Nucleus accumbens (tissue), 56 donors: ENCODE measurements around the gene RERG.
"Not testable (repeated sequence)": the region's sequence is repeated elsewhere in the genome, so short reads cannot be mapped to it uniquely, and the experiment has no call there.

Experiments used
- DNase-seq, 56 donors: peaks; one replicate each; lab custom pipeline; 2025; lab: John Stamatoyannopoulos, UW

The RERG gene, protein sequence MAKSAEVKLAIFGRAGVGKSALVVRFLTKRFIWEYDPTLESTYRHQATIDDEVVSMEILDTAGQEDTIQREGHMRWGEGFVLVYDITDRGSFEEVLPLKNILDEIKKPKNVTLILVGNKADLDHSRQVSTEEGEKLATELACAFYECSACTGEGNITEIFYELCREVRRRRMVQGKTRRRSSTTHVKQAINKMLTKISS

DNA sequence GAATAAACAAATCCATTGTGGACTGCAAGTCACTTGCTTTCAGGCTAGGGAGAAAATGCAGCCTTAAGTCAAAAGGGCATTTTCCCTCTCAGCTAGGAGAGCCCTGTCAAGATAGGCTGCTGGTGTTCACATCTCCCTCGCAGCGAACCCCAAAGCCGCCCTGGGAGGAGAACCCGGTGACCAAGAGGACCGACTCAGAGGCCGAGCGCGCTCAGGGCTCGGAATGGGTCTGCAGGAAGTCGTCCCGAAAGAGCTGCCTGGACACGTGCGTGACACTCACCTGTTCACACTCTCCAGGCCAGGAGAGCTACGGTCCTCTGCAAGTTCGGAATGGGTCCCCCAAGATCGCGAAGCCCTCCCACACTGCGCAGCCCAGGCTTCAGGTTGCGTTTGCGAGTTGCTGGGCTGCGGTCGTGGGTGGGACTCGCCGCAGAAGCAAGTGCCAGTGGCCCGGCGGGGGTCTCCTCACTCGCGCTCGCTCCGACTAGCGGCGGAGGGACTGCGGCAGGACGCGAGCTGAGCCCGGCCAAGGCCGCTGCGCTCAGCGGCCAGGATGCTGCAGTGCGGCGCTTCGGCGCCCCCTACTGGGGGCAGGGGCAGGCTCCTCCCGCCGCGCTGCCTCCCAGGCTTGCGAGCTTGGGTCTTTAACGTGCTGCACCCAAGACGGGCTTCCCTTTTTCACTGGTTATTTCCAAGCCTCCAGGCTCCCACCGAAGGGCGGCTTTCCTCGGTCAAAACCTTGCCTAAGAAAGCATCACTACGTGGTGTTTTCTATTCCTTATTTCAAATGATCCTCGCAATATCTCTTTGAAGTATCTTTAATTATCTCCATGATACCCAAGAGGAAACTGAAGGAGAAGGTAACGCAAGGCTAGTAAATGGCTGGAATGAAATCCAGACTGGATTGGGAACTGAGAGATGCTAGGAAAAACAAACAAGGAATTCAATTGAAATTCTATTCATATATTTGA, at the start of gene RERG:
Gene RERG (minus strand): TSS at position 503 of the 971 bp plus-strand sequence. CDS start 3,928 bp downstream, outside the sequence.
- peak in 54 of 56 donors; percentile 21 to 88 (median 68) for DNase-seq

DNA sequence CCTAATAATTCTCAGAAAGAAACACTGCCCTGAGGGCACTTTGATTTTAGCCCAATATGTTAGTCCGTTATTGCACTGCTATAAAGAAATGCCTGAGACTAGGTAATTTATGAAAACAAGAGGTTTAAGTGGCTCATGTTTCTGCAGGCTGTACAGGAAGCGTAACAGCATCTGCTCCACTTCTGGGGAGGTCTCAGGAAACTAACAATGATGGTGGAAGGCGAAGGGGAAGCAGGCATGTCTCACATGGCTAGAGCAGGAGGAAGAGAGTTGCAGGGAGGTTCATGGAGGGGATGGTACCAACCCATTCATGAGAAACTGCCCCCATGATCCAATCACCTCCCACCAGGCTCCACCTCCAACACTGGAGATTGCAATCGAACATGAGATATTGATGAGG, 49.4 kb upstream of the RERG start:
- DNase-seq = no peak

DNA sequence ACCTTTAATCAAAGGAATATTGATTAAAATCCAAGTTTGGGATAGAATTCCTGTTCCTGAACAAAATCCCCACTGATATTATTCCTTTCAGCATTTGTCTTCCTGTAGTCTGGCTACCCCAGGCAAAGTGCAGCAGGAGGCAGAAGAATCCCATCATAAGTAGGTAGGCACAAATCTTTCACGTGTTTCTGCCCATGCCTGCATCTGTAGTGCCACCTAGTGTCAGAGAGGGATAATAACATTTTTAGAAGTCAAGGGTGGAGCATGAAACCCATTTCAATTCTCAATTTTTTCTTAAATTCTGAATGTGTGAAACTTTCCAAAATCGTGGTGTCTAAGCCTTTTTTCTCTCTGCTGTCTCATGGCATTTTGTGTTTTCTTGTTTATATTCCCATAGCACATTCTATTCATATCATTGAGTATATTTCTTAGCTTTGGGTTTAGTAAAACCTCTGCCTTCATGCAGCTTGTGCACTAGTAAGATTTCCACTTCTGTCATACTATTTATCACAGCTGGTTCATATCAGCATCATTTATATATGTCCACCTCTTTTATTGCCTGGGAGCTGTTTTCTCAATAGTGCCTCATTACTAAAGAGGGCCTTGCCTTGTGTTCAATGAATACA, 47.8 kb upstream of the RERG start:
- DNase-seq = peak in 15 of 56 donors; percentile 0 to 45 (median 11)

DNA sequence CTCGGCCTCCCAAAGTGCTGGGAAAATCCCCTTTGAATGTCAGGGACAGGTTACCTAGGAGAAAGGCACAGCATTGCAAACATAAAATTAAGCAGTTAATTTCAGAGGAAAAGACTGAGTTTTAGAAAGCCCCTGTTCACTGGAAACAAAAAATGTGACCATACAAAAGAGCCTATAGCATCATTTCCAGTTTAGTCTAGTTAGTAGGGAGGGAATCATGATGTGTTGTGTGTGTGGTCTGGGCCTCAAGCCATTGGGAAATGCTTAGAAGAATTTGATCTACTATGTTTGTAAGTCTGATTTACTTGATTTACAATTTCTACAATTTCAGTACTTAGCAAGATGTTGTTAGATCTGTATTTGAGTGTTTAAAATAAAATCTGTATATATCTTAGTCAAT, 47.1 kb upstream of the RERG start:
- DNase-seq = no peak

DNA sequence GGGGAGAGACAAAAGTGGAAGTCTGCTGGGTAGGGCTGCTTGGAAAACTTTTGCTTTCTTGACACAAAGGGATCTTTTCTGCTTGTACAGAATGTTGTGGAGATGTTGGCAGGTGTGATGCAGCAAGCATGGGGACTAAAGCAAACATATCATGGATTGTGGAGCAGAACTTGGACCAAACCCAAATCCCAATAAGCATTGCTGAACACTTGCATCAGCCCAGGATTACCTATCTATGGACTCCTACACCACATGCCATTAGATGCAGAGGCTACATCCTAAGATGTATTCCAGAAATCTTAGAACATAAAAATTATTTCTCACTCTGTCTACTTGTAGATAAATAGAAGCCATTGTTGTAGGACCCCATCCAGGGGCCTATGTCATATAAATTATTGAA, 44.7 kb upstream of the RERG start:
- no peak for DNase-seq

DNA sequence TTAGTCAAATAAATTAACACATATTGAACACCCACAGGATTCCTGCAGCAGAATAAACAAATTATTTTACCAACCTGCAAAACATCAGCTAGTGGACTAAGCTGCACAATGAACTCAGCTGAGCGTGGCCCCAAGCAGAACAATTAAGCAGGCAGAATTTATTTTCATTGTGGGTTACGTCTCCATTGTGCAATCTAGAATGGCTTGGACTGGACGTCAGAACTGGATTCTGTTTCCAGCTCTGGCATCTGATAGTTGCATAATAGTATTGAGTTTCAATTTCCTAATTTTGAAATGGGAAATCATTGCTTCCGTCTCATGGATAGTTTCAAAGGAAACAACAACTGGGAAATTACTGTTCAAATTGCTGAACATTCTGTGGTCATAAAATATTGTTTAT, 35.5 kb upstream of the RERG start:
- no peak for DNase-seq

DNA sequence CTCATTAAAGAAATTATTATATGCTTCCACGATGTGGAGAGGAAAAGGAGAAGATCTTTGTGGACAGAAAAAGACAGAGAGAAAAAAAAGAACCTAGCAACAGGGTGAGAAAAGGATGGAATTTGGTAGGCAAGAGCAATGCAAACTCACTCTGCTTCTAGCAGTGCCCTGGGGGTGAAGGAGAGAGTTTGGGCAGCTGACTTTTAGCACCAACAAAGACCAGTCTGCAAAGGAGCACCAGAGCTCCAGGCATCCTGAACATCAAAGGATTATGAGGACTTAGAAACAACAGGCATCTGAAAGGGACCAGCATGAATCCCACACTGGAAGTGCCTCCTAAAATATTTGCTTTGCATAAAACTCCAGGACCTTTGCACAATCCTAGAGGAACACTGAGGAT, 32.8 kb upstream of the RERG start:
- no peak for DNase-seq

DNA sequence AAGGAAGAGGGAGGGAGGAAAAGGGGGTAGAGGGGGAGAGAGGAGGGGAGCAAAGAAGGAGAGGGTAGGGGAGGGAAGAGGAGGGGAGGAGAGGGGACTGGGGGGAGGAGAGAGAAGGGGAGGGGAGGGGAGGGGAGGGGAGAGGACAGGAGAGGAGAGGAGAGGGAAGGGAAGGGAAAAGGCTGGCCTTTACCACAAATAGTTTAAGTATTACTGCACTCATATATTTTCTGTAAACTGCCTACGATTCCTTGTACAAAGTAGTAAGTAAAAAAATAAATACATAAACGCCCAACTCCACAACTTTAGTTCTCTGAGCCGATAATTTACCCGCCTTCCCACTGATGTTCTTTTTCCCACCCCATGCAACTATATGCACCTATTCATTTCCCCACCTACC, 23.7 kb upstream of the RERG start:
- no peak for DNase-seq

DNA sequence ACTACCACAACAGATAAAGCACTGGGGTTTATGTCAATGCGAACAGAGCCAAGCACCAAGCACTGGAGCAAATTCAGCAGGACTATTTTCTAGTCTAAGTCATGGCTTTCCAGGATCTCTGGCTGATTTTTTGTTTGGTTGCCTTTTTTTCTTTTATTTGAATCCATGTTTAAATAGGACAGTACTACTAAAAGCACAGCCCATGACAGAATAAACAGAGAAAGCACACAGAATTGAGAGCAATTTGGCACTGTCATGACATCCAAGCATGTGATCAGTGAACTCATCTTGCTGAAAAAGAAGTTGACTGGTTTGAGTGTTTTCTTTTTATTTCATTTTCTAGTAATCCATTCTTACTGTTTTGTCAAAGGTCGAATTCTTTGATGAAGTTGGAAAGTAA, 23.1 kb upstream of the RERG start:
- DNase-seq = no peak

DNA sequence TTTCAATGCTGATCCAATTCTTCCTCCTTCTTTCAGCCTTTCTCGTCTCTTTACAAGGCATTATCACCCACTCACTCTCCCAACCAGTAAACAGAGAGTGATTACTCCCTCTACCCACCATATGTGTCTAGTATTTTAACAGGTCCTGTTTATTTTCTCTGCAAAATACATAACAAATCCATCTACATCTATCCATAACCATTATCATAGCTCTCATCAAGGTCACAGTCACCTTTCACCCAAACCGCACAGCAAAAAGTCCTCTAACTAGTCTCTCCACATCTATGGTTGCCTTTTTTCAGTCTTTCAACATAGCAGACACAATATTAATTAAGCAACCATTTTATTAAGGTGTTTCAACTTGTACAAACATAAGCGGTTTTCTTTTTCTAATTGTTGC, 21.9 kb upstream of the RERG start:
- DNase-seq = no peak

DNA sequence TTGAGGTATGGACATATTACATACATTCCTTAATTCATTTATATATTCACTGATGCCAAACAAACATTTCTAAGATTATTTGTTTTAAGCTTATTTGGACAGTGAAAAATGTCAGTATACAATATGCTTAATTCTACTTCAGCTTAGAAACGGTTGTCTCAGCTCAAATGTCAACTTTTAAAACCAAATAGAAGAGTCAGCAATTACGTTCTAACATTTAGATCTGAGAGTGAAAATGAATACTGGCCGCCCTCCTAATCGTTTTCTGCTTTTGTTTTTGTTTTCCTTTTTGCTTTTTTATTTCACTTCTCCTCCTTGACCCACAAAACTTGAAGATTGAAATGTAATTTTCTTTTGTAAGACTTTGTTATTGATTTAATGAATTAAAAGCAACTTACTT, 19.7 kb upstream of the RERG start:
- DNase-seq = no peak

DNA sequence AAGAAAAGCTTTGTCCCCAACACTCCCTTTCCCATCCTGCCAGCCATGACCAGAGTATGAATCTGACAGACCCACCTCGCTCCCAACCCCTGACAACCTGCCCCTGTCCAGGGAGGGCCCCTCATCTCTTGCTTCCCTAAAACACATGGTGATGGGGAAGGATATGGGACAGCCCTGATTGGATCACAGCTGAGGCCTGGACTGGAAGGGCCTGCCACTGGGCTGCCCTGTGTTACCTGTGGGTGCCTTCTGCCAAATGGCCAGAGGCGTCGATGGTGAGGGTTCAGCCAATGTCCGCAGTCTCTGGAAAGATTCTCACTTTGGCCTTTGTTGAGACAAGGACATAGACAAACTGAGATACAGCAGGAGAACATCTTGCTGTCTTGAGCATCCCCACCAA, 13.3 kb upstream of the RERG start:
- DNase-seq = no peak

DNA sequence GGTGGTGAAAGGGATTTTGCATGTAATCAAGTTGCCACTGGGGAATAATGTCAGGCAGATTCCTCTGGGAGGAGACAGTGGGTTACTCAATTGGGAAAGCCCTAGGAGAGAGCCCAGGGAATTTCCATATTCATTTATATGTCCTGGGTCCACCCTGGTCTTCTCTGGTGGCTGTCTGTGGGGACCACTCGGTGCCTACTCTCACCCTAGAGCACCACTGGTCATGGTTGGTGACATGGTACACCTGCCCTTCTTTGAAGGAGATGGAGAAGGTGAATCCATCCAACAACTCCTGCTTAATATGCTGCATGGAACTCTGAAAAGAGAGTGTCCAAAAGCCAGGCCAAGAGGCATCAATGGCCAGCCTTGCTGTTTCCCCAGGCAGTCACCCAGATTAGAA, 12.8 kb upstream of the RERG start:
- DNase-seq = no peak

DNA sequence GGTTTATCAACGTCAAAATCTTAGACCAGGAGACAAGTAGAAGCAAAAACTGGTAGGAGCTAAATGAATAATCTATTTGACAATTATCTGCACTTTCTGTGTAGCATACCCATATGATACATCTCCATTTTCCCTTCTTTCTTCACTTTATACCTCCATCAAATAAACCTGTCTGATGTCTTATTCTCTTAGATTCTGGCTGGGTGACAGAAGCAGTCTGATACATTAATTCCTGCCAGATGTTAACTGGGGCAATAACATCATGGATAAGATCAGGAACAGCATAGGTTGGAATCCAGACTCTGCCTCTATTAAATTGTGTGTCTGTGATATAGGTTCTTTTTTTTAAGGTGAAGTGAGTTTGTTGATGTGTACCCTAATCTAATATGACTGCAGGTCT, 11.7 kb upstream of the RERG start:
- DNase-seq = no peak

DNA sequence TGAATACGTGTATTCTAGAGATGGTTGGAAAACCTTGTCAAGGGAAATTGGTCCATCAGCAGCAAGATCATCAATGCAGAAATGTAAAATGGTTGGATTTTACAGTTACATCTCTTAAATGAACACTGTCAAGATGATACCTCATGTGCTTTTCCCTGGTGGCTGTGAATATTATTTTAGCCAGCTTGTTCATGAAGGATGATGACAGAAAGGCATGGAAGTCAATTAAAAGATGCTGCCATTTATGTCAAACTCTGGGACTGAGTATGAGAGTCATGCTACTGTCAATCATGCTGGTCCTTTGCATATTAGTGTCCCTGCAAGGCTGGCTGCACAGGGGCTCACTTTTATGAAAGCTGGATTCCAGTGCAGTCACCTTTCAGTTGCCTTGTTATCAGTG, 10.3 kb upstream of the RERG start:
- DNase-seq = no peak

DNA sequence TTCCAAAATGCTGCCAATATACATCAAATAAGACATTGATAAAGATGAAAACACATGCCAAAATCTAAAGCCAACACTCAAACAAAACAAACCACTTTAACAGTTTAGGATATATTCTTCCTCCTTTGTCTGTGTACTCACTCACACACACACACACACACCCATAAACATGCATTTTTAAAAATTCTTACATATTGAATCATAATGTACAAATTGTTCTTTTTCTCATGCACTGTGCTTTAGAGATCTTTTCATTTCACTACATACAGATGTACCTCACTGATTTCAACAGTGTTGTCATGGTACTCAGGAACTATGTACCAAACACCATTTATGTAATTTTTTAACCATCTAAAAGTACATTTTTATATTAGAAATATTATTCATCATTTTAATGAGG, 9.5 kb upstream of the RERG start:
- no peak for DNase-seq

DNA sequence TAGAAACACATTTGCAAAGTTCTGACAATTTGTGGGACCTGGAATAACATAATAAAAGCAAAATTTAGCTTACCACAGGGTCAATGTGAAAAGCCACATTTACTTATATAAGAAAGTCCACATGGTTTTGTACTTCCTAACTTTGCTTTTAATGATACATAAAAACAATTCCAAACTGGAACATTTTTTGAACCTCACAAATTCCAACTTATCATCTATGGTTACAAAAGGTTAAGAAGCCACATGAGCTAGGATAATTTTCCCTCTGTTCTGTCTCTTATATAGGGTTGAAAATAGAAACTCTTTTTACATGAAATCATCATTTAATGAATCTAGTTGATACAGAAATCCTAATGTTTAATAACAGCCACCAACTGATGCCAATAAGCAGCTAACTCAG, 8.9 kb upstream of the RERG start:
- DNase-seq = no peak

DNA sequence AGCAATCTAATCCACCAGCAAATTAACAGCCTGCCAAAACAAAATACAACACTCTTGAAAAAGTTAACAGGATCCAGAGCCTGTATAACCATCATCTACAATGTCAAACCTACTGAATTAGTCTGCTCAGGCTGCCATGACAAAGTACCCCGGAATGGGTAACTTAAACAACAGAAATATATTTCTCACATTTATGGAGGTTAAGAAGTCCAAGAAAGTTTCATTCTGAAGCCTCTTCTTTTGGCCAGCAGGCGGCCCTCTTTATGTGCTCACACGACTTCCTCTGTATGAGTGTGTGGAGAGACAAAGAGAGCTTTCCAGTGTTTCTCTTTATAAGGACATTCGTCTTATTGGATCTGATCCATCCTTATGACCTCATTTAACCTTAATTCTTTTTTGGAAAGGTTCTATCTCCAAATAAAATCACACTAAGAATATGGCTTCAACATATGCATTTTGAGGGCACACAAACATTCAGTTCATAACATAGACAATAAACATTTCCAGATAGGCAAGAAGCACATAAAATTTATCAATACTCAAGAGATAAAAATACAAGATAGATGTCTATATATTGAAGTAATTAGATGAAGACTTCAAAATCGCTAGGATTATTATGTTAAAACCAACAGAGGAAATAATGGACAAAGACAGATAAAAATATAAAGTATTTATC, 5.9 kb upstream of the RERG start:
- peak in 2 of 56 donors; percentile 4 to 11 for DNase-seq

DNA sequence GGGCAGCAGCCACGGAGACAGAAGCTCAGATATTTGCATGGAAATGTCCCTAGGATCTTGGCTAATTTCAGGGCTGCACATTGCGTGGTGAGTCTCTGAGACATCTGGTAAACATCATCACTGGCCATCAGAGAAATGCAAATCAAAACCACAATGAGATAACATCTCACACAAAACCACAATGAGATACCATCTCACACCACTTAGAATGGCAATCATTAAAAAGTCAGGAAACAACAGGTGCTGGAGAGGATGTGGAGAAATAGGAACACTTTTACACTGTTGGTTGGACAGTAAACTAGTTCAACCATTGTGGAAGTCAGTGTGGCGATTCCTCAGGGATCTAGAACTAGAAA, 4.6 kb upstream of the RERG start:
- DNase-seq = not testable (repeated sequence)

DNA sequence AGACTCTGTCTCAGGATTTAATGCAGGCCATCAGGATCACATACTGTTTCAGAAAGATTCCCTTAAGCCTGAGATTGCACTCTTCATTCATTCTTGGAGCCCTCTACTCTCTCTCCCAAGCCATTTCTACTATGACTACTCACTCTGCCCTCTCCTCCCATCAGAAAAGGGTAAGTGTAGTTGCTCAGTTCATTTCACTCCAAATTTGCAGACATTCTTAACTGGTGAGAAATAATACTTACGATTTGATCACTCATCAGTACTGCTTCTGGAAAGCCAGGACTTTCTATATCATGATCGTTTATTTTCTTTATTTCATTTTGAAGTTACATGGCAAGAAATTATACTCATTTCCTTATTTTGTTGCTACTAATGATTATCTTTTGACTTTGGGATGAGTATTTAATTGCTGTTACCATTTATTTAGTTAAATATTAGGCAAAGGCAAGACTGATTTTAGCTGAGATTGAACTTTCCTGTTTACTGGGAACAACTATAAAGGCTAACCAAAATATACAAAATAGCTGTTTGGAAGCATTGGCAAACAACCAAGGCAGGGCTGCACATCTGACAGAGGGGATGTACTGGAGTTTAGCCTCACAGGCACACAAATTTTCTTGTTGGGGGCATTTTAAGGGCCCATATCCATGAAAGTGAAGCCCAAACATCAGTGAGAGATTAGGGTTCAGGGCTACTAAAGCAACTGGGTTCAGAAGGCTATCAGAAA, 4.1 kb upstream of the RERG start:
- DNase-seq = no peak
